ENCODE data around the gene MOB2.

- TF ChIP-seq POLR2A (IDR thresholded peaks at IDR 0.05) (no peak), EP300 (IDR thresholded peaks at IDR 0.05) (no peak)
- TF ChIP-seq, protein P1, sequence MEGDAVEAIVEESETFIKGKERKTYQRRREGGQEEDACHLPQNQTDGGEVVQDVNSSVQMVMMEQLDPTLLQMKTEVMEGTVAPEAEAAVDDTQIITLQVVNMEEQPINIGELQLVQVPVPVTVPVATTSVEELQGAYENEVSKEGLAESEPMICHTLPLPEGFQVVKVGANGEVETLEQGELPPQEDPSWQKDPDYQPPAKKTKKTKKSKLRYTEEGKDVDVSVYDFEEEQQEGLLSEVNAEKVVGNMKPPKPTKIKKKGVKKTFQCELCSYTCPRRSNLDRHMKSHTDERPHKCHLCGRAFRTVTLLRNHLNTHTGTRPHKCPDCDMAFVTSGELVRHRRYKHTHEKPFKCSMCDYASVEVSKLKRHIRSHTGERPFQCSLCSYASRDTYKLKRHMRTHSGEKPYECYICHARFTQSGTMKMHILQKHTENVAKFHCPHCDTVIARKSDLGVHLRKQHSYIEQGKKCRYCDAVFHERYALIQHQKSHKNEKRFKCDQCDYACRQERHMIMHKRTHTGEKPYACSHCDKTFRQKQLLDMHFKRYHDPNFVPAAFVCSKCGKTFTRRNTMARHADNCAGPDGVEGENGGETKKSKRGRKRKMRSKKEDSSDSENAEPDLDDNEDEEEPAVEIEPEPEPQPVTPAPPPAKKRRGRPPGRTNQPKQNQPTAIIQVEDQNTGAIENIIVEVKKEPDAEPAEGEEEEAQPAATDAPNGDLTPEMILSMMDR (IDR thresholded peaks at IDR 0.05): no peak
Observed at GRCh38 chr11:1457856-1458255, 28.7 kb downstream of the MOB2 start.

Measured in ovary (tissue), 3 donors.